DOHH2 (cell line): ENCODE data around the gene EXTL2.

Experiments
- EZH2phosphoT487 ChIP-seq: fragments of 200-600 bp; sonication (generic); IDR thresholded peaks from 2 replicates; pipeline ENCODE4 v1.6.1; 2017; ENCODE audit warnings: borderline replicate concordance, mild to moderate bottlenecking, antibody characterized with exemption, low read length, moderate library complexity, mixed read lengths
- TF ChIP-seq, protein P1 (sequence below): fragments of 200-600 bp; sonication (generic); IDR thresholded peaks from one replicate; pipeline ENCODE4 v1.5.1; 2014; ENCODE audit warnings: antibody characterized with exemption, mild to moderate bottlenecking, low read depth, low read length; ENCODE audit not compliant: poor library complexity, severe bottlenecking

DNA sequence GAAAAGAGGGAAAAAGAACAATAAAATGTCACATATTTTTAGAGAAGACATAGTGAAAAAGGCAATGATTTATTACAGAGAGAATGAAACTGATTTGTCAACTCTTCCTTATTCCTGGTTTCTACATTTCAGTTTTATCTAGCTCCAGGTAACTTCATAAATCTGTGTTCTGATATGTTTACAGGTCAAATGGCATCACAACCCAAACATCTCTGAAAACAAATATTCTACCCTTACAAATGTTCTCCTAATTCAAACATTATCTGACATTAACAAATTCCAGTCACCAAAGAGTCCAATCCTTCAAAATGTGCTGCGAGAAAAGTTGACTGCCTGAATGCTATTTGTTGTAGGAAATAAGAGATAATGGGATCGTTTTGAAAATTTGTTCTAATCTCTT lies 20.2 kb downstream of the EXTL2 start:
- TF ChIP-seq, protein P1, sequence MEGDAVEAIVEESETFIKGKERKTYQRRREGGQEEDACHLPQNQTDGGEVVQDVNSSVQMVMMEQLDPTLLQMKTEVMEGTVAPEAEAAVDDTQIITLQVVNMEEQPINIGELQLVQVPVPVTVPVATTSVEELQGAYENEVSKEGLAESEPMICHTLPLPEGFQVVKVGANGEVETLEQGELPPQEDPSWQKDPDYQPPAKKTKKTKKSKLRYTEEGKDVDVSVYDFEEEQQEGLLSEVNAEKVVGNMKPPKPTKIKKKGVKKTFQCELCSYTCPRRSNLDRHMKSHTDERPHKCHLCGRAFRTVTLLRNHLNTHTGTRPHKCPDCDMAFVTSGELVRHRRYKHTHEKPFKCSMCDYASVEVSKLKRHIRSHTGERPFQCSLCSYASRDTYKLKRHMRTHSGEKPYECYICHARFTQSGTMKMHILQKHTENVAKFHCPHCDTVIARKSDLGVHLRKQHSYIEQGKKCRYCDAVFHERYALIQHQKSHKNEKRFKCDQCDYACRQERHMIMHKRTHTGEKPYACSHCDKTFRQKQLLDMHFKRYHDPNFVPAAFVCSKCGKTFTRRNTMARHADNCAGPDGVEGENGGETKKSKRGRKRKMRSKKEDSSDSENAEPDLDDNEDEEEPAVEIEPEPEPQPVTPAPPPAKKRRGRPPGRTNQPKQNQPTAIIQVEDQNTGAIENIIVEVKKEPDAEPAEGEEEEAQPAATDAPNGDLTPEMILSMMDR = no peak
- no peak for TF ChIP-seq EZH2phosphoT487
